NK-92 treated with Interleukin-12 subunit alpha and Interleukin-12 subunit beta, amount 100 ng/mL, for 24 hours (cell line): ENCODE data around the gene ZFHX3.
A peak's percentile ranks its signal among the peaks of the same experiment; 100 is the strongest.

ENCODE experiments used
- DNase-seq: peaks from one replicate; lab custom pipeline; 2025; lab: John Stamatoyannopoulos, UW

The ZFHX3 gene

DNA sequence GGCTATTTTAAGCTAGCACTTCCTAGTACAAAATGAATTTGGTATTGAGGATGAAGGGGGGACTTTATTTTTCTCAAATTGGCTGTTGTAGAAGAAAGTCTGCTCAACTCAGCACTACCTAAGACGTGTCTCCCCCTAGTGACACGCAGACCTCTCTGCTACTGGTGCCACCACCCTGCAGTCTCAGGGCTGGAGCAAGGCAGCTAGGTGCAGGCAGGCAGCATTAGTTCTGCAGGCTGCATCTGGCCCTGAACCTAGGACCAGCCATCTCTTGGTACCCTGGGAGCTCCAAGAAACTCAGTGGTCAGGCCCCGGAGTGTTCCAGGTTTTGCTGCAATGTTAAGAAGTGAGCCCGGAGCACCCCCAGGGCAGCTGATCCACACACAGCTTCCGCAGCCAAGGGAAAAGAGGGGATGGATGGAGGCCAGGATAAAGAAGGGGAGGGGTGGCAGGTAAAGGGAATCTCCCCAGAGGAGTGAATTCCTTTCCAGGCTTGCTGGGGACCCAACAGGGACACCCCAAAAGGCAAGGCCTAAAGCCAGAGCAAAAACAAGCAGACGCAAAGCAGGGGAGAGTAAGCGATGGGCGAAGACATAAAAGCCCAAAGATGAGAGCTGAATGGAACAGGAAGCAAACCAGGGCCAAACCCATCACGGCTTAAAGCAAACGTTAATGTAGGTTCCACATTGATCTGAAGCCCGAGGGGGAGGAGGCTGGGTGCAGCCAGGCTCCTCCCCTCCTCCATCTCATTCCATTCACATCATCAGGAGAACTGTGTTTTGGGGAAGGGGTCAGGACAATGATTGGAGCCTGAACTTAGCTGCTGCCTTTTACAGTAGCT, 200.5 kb downstream of the ZFHX3 start:
- no peak for DNase-seq

- DNase-seq = no peak
These were observed 201.3 kb downstream of the ZFHX3 start for GRCh38 chr16:72846594-72846993.

GRCh38 chr16:72845322-72846020, 202.5 kb downstream of the ZFHX3 start:
- DNase-seq = no peak

- DNase-seq = peak; percentile 55
These were observed 203.6 kb downstream of the ZFHX3 start for GRCh38 chr16:72844225-72844920.

GRCh38 chr16:72841506-72841905, 206.4 kb downstream of the ZFHX3 start:
- no peak for DNase-seq

GRCh38 chr16:72840631-72841381, 207.1 kb downstream of the ZFHX3 start:
- DNase-seq = no peak

DNA sequence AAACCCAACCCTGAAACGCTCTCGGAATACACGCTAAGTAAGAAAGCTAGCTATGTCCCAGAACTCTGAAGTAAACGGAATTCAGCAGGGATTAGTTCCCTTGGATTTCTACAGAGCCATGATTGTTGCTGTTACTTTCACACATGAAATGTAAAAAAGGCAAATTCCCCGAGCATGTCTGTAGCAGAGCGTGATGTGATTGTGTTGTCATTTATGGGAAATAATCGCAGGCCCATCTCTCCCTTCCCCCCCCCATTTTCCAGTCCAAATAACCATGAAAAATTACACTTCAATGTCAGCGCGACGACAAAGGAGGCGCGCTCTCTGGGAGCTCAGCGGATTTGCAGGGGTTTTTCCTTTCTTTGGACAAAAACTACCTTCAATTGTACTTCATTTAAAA, 209.0 kb downstream of the ZFHX3 start:
- DNase-seq = no peak

DNA sequence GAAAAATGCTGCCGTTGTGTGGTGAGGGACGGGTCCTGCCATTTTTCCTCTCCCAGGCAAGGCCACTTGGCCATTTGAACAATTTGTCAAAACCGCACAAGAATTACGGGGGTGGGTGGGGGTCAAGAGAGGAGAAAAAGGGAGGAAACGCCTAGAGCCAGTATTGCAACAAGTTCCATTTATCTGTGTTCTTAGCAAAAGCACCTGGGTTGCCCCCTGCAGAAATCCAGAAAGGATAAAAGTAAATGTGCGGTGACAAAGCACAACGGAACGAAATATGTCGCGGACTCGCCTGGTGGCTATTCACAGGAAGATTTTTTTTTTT, 209.4 kb downstream of the ZFHX3 start:
- no peak for DNase-seq

GRCh38 chr16:72837846-72838585, 209.9 kb downstream of the ZFHX3 start:
- no peak for DNase-seq

GRCh38 chr16:72836985-72837384, 210.9 kb downstream of the ZFHX3 start:
- no peak for DNase-seq

- DNase-seq = no peak
These were observed 211.7 kb downstream of the ZFHX3 start for GRCh38 chr16:72836181-72836580.

GRCh38 chr16:72835086-72835485, 212.8 kb downstream of the ZFHX3 start:
- DNase-seq = no peak

DNA sequence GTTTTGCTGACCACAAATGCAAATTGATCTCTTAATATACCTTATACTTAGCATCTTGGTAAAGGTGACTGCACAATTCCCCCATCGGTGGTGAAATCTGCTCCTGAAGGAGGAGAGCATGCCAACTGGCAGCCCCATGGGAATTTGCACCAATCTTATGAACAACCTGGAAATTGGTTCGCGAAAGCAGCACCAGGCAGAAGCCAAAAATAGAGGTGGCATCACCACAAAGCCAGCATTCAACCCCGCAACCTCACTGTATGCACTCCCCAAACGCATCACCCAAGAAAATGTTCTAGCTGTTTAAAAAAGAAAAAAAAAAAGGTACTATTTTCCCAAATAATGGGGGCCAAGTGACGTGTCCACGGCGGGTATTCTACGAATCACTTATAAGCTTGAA, 213.4 kb downstream of the ZFHX3 start:
- DNase-seq = no peak

DNA sequence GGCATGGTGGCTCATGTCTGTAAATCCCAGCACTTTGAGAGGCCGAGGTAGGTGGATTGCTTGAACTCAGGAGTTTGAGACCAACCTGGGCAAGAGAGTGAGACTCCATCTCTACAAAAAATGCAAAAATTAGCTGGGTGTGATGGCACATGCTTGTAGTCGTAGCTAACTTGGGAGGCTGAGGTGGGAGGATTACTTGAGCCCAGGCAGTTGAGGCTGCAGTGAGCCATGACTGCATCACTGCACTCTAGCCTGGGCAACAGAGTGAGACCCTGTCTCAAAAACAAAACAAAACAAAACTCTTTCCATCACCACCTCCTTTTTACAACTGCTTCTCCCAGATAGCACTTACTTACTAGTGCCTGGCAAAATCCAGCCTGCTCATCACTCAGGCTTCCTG, 214.0 kb downstream of the ZFHX3 start:
- no peak for DNase-seq

DNA sequence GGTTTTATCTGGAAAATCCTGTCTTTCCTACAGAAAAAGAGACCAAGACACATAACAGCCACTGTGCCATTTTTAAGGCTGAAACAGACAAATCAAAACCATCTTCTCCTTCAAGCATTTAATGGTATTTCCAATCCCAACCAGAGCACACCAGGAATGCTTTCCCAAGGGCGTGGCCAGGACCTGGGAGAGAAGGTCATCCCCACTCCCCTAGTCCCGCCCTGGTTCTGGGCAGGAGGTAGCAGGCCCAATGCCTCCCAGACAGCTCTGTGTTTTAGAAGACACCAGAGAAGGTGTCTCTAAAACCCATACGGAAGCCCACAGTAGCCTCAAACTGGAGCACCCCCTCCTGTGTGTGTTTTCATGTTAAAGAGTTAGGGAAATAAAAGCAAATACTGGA, 214.4 kb downstream of the ZFHX3 start:
- no peak for DNase-seq

DNA sequence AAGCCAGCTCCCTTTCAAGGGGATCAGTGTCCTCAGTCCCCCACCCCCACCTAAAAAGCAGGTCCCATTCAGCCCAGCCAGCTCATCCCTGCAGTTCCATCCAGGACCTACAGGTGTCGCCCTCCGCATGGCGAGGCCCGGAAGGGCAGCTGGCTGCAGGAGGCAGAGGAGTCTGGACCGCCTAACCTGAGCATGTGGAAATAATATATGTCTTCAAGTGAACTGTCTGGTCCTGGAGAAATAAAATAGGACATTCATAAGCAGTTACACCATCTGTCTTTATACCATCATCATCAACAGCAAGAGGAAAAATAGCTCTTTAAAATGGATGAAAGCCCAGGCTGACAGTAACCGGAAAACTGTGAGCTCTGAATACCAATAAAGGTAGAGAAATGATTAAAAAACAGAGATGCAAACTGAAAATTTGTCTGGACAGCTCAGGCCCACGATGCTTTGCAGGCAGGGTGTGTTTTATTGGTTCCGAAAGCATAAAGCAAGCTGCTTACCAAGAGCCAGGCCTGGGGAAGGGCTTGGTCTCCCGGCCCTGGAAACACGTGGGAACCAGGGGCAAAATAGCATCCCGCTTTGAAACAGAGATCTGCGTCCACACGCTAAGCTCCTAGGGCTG, 215.2 kb downstream of the ZFHX3 start:
- peak; percentile 41 for DNase-seq

DNA sequence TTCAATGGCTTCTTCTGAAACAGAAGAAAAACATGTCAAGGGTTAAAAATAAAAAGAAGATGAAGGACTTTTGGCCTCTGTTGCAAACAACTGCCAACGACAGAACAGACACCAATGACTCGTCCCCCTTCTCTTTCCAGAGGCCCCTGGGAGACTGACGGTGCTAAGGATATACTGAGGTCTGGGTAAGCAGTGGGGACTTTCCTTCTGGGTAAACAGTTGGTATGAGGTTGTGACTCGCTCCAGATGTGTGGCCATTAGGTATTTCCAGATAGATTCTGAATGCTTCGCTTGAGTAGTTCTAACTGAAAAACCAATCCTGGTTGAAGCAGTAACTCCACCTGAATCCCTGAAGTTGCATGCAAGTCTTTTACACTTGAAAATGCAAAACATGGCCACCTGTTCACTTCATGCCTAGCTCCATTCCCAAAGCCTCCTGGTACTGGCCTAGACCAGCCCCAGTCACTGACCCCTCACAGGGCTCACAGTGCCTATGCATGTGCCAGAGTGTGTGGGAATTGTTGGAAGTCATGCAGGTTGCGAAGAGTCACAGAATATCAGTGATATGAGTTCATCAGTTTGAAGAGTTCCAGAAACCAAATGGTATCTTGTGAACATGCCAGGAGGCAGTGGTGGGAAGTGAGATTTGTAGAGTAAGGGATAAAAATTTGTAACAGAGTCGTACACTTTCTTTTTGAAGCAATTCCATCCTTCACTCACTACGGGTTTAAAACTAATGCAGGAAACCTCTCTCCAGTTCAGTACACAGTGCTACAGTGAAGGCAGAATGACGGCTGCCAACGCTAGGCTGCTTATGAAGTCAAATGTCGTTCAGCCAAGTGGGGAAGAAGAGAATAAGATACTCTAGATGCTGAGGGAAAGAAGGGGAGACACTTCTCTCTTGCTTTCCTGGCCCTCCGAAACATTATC, 217.8 kb downstream of the ZFHX3 start:
- DNase-seq = no peak

DNA sequence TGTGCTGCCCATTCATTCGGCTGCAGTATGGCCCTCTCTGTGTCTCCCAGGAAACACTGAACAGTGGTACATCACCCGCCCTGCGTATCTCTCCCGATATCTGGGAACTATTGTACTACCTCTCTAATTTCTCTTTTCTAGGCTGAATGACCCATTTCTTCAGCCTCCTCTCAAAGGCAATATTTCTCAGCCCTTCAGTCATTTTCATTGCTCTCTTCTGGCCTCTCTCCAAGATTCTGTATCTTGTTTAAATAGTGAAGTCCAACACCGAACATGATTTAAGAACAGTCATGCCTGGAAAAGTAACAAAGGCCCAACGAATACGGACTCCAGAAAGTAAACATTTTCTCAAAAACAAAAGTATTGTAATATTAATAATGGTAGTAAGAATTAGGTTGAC, 220.1 kb downstream of the ZFHX3 start:
- DNase-seq = no peak

DNA sequence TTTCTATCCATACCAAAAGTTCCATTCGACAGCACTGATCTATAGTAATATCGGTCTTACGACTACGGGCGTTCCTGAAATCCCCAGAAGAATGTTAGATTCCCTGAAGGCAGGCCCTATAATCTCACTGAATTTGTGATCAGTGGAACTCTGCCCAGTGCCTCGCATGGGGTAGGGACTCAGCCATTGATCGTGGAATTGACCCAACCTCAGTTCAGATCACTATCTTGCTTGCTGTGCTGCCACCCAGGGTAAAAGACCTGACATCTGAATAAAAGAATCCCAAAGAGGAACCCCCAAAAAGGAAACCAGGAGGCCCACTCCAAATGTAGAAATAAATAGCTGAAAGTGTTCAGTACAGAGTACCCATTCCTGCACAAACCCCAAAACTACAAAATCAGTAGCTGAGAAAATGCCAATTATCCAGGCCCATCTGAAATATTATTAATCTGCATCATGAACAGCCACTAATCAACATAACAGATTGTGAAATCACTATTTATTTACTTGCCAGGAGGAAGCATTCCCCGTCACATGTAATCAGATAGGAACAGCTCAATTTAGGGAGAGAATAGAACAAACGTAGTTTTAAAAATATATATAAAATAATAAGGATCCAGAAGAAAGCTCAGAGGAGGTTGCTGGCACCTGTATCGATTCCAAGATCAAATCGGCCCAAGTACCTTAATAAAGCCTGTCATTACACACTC, 221.9 kb downstream of the ZFHX3 start:
- no peak for DNase-seq
